ENCODE measurements around the gene ARSB.

DNA sequence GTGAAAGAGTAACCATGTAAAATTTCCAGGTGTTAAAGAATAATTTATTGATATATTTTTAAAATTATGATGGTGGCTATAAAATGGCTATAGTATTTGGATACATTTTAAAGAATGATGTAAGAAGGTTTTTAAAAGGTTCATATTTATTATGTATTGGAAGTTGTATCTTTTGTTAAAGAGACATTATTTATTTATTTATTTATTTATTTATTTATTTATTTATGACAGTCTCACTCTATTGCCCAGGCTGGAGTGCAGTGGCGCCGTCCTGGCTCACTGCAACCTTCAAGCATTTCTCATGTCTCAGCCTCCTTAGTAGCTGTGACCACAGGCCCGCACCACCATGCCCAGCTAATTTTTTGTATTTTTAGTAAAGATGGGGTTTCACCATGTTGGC is 247.0 kb downstream of the ARSB start:
- TF ChIP-seq, protein P1, sequence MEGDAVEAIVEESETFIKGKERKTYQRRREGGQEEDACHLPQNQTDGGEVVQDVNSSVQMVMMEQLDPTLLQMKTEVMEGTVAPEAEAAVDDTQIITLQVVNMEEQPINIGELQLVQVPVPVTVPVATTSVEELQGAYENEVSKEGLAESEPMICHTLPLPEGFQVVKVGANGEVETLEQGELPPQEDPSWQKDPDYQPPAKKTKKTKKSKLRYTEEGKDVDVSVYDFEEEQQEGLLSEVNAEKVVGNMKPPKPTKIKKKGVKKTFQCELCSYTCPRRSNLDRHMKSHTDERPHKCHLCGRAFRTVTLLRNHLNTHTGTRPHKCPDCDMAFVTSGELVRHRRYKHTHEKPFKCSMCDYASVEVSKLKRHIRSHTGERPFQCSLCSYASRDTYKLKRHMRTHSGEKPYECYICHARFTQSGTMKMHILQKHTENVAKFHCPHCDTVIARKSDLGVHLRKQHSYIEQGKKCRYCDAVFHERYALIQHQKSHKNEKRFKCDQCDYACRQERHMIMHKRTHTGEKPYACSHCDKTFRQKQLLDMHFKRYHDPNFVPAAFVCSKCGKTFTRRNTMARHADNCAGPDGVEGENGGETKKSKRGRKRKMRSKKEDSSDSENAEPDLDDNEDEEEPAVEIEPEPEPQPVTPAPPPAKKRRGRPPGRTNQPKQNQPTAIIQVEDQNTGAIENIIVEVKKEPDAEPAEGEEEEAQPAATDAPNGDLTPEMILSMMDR (IDR thresholded peaks at IDR 0.05), result no peak
- no peak for TF ChIP-seq POLR2A (IDR thresholded peaks at IDR 0.05)
